Stimulated activated CD4-positive, alpha-beta T cell treated with anti-CD3 and anti-CD28 coated beads, TNF-alpha, amount 100 ng/mL, for 1 hour (primary cell): ENCODE measurements around the gene CHRFAM7A.
"Not testable (repeated sequence)": the region's sequence is repeated elsewhere in the genome, so short reads cannot be mapped to it uniquely, and the experiment has no call there.

ENCODE experiments used
- DNase-seq, 3 donors: peaks; one replicate each; pipeline ENCODE4 v3.0.0-alpha.2; 2020; ENCODE audit warnings: low read depth in 3 of 3, low spot score in 1 of 3

CHRFAM7A gene

GRCh38 chr15:30321063-30321462 is 72.3 kb downstream of the CHRFAM7A start:
- not testable (repeated sequence) for DNase-seq

- not testable (repeated sequence) for DNase-seq
These were observed 77.6 kb downstream of the CHRFAM7A start for GRCh38 chr15:30315704-30316103.

GRCh38 chr15:30310575-30310974 is 82.8 kb downstream of the CHRFAM7A start:
- DNase-seq, result not testable (repeated sequence)
